Prostate gland (tissue), 2 donors: ENCODE results near the gene GLCE.

Experiments used
- CTCF ChIP-seq, 4 experiments: fragments of 200-600 bp in 2 of 4; fragments of 450-650 bp in 2 of 4; sonication (generic) in 2 of 4; IDR thresholded peaks; 1 replicate in 3 of 4; 2 replicates in 1 of 4; pipeline ENCODE4 v1.5.1; 2016 to 2019; ENCODE audit warnings: antibody characterized with exemption in 4 of 4, mild to moderate bottlenecking in 2 of 4, moderate library complexity in 2 of 4
- POLR2A ChIP-seq: fragments of 450-650 bp; IDR thresholded peaks from one replicate; pipeline ENCODE4 v1.6.1; 2016; ENCODE audit warnings: antibody characterized with exemption, mild to moderate bottlenecking

- TF ChIP-seq POLR2A (no peak), CTCF (IDR thresholded peaks at IDR 0.05) (no peak)
Measured at GRCh38 chr15:69213786-69214185, 53.4 kb downstream of the GLCE start.
